Lung (tissue), 12 donors: Measurements from ENCODE around the gene NAALADL2. TPM values are rescaled to one million over a fixed set of nuclear protein-coding genes. Genes with fewer than 3 reads are reported as not detected.

Experiments used
- ATAC-seq: fragments of 200-7000 bp; cut with Tn5 transposase; one replicate; pipeline ENCODE4 v1.9.1; 2020; ENCODE audit warnings: moderate number of reproducible peaks; ENCODE audit not compliant: insufficient read depth, low FRiP score
- DNase-seq, 3 donors: peaks; one replicate each; pipeline ENCODE4 v3.0.0-alpha.2; 2013 to 2017
- H3K27ac ChIP-seq, 2 donors: one replicate each; pipeline ENCODE4 v1.5.1; 2013; ENCODE audit warnings: mild to moderate bottlenecking in 2 of 2, moderate library complexity in 2 of 2, control low read depth in 1 of 2, inconsistent platforms in 1 of 2, low read depth in 1 of 2, low read length in 1 of 2
- H3K27me3 ChIP-seq, 3 donors: one replicate each; pipeline ENCODE4 v1.5.1; 2013; ENCODE audit warnings: low read length in 2 of 3; ENCODE audit not compliant: control insufficient read depth in 3 of 3, insufficient read depth in 3 of 3
- H3K36me3 ChIP-seq, 4 donors: one replicate each; pipeline ENCODE4 v1.5.1; 2013; ENCODE audit warnings: low read length in 4 of 4, mild to moderate bottlenecking in 1 of 4, moderate library complexity in 1 of 4; ENCODE audit not compliant: control insufficient read depth in 4 of 4, insufficient read depth in 4 of 4
- H3K4me1 ChIP-seq, 5 donors: one replicate each; pipeline ENCODE4 v1.5.1; 2013; ENCODE audit warnings: low read length in 5 of 5, mild to moderate bottlenecking in 2 of 5, moderate library complexity in 1 of 5; ENCODE audit not compliant: control insufficient read depth in 5 of 5, insufficient read depth in 5 of 5
- H3K4me3 ChIP-seq: one replicate; pipeline ENCODE4 v1.5.1; 2013; ENCODE audit warnings: mild to moderate bottlenecking, control low read depth, moderate library complexity
- H3K9ac ChIP-seq, 2 donors: one replicate each; pipeline ENCODE4 v1.5.1; 2013; ENCODE audit warnings: low read length in 2 of 2, control low read depth in 1 of 2; ENCODE audit not compliant: insufficient read depth in 1 of 2
- H3K9me3 ChIP-seq, 4 donors: one replicate each; pipeline ENCODE4 v1.5.1; 2013; ENCODE audit warnings: low read length in 3 of 4, mild to moderate bottlenecking in 1 of 4, moderate library complexity in 1 of 4; ENCODE audit not compliant: control insufficient read depth in 4 of 4, insufficient read depth in 3 of 4
- CTCF ChIP-seq: IDR thresholded peaks from 2 replicates; pipeline ENCODE4 v1.5.1; 2012; ENCODE audit warnings: mild to moderate bottlenecking; ENCODE audit errors: control extremely low read depth, extremely low read depth
- WGBS, 2 donors: extraction: QIAGEN DNeasy Blood & Tissue Kit; methylation state at CpG; one replicate each; pipeline ENCODE4 v1.1.7; 2013; 5-methylcytosine and 5-hydroxymethylcytosine counted together
- polyA plus RNA-seq, 2 donors: library from polyadenylated mRNA; stranded (reverse); fragments of 200-250 nt; gene quantifications; one replicate each; pipeline ENCODE4 v1.2.1, GENCODE V29; 2013
- total RNA-seq, 2 donors: library from RNA; depleted of rRNA in 1 of 2; stranded (reverse); fragments of >200 nt in 1 of 2; gene quantifications; one replicate each; pipeline ENCODE4 v1.2.1, GENCODE V29; 2014 to 2021
- donor health status: control.
- donor health status: control.
- donor health status: Bipolar disorder and iron deficiency.
- donor health status: healthy.
- donor health status: DM: yes; HTN: yes; CAD: no.

The NAALADL2 gene
- total and polyA plus RNA-seq, 4 donors: 0.49 to 46.7 (median 4.7) TPM

GRCh38 chr3:175214216-175214615 is 355.1 kb downstream of the NAALADL2 start:
- Histone ChIP-seq H3K27me3 (no peaks in the 10 kb centered on the region), H3K4me3 (no peak overlapping the region), H3K36me3 (no peaks in the 10 kb centered on the region), H3K27ac (no peak overlapping the region), H3K4me1 (no peaks in the 10 kb centered on the region), H3K9ac (no peak overlapping the region), H3K9me3 (no peaks in the 10 kb centered on the region)
- no peak for DNase-seq
- no peak for TF ChIP-seq CTCF
- 92 to 96% methylated on average over 1 of the region's 1 CpG for WGBS, 2 donors
- ATAC-seq: no peak

GRCh38 chr3:175215833-175216232 is 356.7 kb downstream of the NAALADL2 start:
- no peaks in the 10 kb centered on the region for H3K36me3 ChIP-seq
- no peak for TF ChIP-seq CTCF
- WGBS, 2 donors: 84 to 86% methylated on average over 1 of the region's 1 CpG
- H3K4me1 ChIP-seq: no peaks in the 10 kb centered on the region
- no peak overlapping the region for H3K4me3 ChIP-seq
- H3K9ac ChIP-seq: no peak overlapping the region
- ATAC-seq: no peak
- H3K27ac ChIP-seq: no peak overlapping the region
- no peaks in the 10 kb centered on the region for H3K9me3 ChIP-seq
- H3K27me3 ChIP-seq: no peaks in the 10 kb centered on the region
- no peak for DNase-seq

- ATAC-seq (no peak), DNase-seq (no peak)
- WGBS, 2 donors: 36 to 38% methylated on average over 1 of the region's 1 CpG
- Histone ChIP-seq H3K27ac (no peak overlapping the region), H3K4me3 (no peak overlapping the region), H3K9ac (no peak overlapping the region), H3K36me3 (no peaks in the 10 kb centered on the region), H3K9me3 (no peaks in the 10 kb centered on the region), H3K27me3 (no peaks in the 10 kb centered on the region), H3K4me1 (peaks cover 0 to 6% (median 0%) of the 10 kb centered on the region in 5 donors)
- no peak for TF ChIP-seq CTCF
These were observed 363.2 kb downstream of the NAALADL2 start for GRCh38 chr3:175222356-175222755.

- 81 to 86% methylated on average over 6 of the region's 6 CpGs for WGBS, 2 donors
- Histone ChIP-seq H3K9me3 (no peaks in the 10 kb centered on the region), H3K27me3 (no peaks in the 10 kb centered on the region), H3K36me3 (no peaks in the 10 kb centered on the region), H3K27ac (no peak overlapping the region), H3K4me1 (peaks cover 0 to 6% (median 0%) of the 10 kb centered on the region in 5 donors), H3K9ac (no peak overlapping the region), H3K4me3 (no peak overlapping the region)
- DNase-seq: no peak
- ATAC-seq: no peak
- no peak for TF ChIP-seq CTCF
These were observed 364.9 kb downstream of the NAALADL2 start for GRCh38 chr3:175224051-175224450.
